ENCODE data around the gene FBXL3. TPM values are rescaled to one million over a fixed set of nuclear protein-coding genes. Genes with fewer than 3 reads are reported as not detected.

FBXL3 gene
- total RNA-seq, 6 experiments from 2014 or later, result 31.6 to 36.5 (median 34.8) TPM

DNA sequence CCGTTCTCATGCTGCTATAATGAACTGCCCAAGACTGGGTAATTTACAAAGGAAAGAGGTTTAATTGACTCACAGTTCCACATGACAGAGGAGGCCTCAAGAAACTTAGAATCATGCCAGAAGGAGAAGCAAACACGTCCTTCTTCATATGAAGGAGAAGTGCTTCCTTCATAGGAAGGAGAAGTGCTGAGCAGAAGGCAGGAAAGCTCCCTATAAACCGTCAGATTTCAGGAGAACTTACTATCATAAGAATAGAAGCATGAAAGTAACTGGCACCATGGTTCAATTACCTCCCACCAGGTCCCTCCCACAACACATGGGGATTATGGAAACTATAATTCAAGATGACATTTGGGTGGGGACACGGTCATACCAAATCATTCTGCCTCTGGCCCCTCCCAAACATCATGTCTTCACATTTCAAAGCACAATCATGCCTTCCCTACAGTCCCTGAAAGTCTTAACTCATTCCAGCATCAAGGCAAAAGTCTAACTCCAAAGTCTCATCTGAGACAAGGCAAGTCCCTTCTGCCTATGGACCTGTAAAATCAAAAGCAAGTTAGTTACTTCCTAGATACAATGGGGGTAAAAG, 68.0 kb downstream of the FBXL3 start:
- H3K4me3 Mint-ChIP-seq, result no peak overlapping the region
- H3K9me3 Mint-ChIP-seq, result peaks cover 14% of the 10 kb centered on the region
- H3K4me1 Mint-ChIP-seq (ENCODE audit: low read depth), result no peaks in the 10 kb centered on the region
- TF ChIP-seq, protein P1, sequence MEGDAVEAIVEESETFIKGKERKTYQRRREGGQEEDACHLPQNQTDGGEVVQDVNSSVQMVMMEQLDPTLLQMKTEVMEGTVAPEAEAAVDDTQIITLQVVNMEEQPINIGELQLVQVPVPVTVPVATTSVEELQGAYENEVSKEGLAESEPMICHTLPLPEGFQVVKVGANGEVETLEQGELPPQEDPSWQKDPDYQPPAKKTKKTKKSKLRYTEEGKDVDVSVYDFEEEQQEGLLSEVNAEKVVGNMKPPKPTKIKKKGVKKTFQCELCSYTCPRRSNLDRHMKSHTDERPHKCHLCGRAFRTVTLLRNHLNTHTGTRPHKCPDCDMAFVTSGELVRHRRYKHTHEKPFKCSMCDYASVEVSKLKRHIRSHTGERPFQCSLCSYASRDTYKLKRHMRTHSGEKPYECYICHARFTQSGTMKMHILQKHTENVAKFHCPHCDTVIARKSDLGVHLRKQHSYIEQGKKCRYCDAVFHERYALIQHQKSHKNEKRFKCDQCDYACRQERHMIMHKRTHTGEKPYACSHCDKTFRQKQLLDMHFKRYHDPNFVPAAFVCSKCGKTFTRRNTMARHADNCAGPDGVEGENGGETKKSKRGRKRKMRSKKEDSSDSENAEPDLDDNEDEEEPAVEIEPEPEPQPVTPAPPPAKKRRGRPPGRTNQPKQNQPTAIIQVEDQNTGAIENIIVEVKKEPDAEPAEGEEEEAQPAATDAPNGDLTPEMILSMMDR (IDR thresholded peaks at IDR 0.05), result no peak
- no peak overlapping the region for H3K27ac Mint-ChIP-seq
- peaks cover 2% of the 10 kb centered on the region for H3K27me3 Mint-ChIP-seq (ENCODE audit: insufficient read depth)
- no peak for DNase-seq
- H3K36me3 Mint-ChIP-seq (ENCODE audit: low read depth), result peaks cover 8% of the 10 kb centered on the region; the same call in 1 of the 2 replicates

DNA sequence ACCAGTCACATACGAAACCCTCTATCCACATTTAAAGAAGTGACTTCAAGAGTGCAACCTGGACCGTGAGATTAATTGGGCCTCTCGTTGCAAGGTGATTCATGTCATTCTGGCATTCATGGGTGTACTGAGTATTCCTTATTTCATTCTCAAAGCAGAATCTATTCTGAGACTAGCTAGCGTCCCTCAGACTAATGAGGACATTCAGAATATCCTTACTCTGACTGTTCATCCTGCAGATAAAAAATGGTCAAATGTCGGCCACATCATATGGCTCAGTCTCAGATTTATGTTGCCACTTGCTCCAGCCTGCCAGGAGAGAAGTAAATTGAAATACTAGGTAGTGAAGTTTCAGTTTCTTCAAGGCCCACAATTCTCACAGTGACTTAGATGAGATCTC, 71.3 kb downstream of the FBXL3 start:
- no peak for DNase-seq
- Mint-ChIP-seq H3K27me3 (ENCODE audit: insufficient read depth) (peaks cover 7% of the 10 kb centered on the region), H3K4me1 (ENCODE audit: low read depth) (no peaks in the 10 kb centered on the region), H3K27ac (no peak overlapping the region), H3K36me3 (ENCODE audit: low read depth) (peaks cover 6% of the 10 kb centered on the region; the same call in 1 of the 2 replicates), H3K9me3 (peaks cover 12% of the 10 kb centered on the region), H3K4me3 (no peak overlapping the region)
- TF ChIP-seq, protein P1 (IDR thresholded peaks at IDR 0.05), result no peak

Other genes starting within 250 kb of the FBXL3 start
- gene KCTD12, start 140.8 kb downstream of the FBXL3 start, total RNA-seq (2021; fragmentation: NEBNext Ultra II Directional; extraction: Animal tissue kit (Norgen Biotek cat#: 25700)), result 1 to 10 TPM in 2 of 6 experiments, under 1 TPM in 4; 0.66 to 3.4 (median 0.90) TPM
- not detected for gene ACOD1, start 78.6 kb downstream of the FBXL3 start, total RNA-seq (2021; fragmentation: NEBNext Ultra II Directional; extraction: Animal tissue kit (Norgen Biotek cat#: 25700))
- 10 to 100 TPM; 28.4 to 35.1 (median 29.8) TPM for gene CLN5, start 35.1 kb downstream of the FBXL3 start, total RNA-seq (2021; fragmentation: NEBNext Ultra II Directional; extraction: Animal tissue kit (Norgen Biotek cat#: 25700))